Choroid plexus epithelial cell (primary cell): ENCODE results near the gene POLA1.

Experiments used
- DNase-seq: peaks from one replicate; pipeline ENCODE4 v3.0.0-alpha.2; 2010; ENCODE audit warnings: low read depth
- H3K4me3 ChIP-seq: 2 replicates; pipeline ENCODE4 v1.5.1; 2011; ENCODE audit warnings: low read depth, mild to moderate bottlenecking, control low read depth, low read length, moderate library complexity
- CTCF ChIP-seq: conservative IDR thresholded peaks from 2 replicates; pipeline ENCODE4 v1.5.1; 2011; ENCODE audit warnings: low read depth, mild to moderate bottlenecking, control low read depth, inconsistent platforms, low read length, moderate library complexity

POLA1 gene

GRCh38 chrX:24672701-24673190, 21.0 kb upstream of the POLA1 start:
- H3K4me3 ChIP-seq, result no peak overlapping the region
- DNase-seq, result no peak
- TF ChIP-seq CTCF, result no peak

- DNase-seq, result no peak
- no peak for TF ChIP-seq CTCF
- no peak overlapping the region for H3K4me3 ChIP-seq
Measured at GRCh38 chrX:24673424-24673823, 20.3 kb upstream of the POLA1 start.

- TF ChIP-seq CTCF, result peak; percentile 67
Measured at GRCh38 chrX:24676403-24677024, 17.2 kb upstream of the POLA1 start.

GRCh38 chrX:24682739-24683432, 10.8 kb upstream of the POLA1 start:
- DNase-seq, result no peak
- no peak overlapping the region for H3K4me3 ChIP-seq
- no peak for TF ChIP-seq CTCF

More at GRCh38 chrX:24676403-24677024, 17.2 kb upstream of the POLA1 start:
- peak; percentile 18 for DNase-seq
- no peak overlapping the region for H3K4me3 ChIP-seq

- no peak for TF ChIP-seq CTCF
- H3K4me3 ChIP-seq, result no peak overlapping the region
- DNase-seq, result no peak
Measured at GRCh38 chrX:24684048-24684447, 9.7 kb upstream of the POLA1 start.

- TF ChIP-seq CTCF, result no peak
- H3K4me3 ChIP-seq, result no peak overlapping the region
- no peak for DNase-seq
Measured at GRCh38 chrX:24692305-24692704, 1.4 kb upstream of the POLA1 start.

GRCh38 chrX:24694825-24695224, 1.1 kb downstream of the POLA1 start:
- no peak for TF ChIP-seq CTCF

More at GRCh38 chrX:24694825-24695224, 1.1 kb downstream of the POLA1 start:
- DNase-seq, result no peak
- no peak overlapping the region for H3K4me3 ChIP-seq
